ENCODE data around the gene UBTD2.
"Not testable (repeated sequence)": the region's sequence is repeated elsewhere in the genome, so short reads cannot be mapped to it uniquely, and the experiment has no call there.

The UBTD2 gene

GRCh38 chr5:172291837-172292236 lies 8.3 kb upstream of the UBTD2 start:
- not testable (repeated sequence) for DNase-seq

DNA sequence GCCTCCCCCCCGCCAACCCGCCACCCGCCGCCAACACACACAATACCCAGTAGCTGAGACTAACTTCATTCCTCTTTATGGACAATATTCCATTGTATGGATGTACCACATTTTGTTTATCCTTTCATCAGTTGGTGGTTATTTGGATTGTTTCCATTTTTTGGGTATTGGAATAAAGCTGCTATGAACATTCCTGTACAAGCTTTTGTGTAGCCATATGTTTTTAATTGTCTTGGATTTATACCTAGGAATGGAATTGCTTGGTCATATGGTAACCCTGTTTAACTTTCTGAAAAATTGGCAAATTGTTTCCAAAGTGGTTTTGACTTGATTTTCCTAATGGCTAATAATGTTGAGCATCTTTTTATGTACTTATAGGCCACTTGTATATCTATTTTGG lies 4.9 kb upstream of the UBTD2 start:
- no peak for DNase-seq

DNA sequence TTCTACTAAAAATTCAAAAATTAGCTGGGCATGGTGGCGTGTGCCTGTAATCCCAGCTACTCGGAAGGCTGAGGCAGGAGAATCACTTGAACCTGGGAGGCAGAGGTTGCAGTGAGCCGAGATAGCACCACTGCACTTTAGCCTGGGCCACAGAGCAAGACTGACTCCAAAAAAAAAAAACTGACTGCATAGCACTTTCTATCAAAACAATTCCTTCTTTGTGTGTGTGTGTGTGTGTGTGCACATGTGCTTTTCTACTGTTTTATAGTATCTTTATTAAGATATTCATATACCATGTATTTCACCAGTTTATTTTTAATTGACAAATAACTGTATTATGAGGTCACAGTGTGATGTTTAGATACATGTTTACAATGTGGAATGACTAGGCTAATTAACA lies 3.6 kb upstream of the UBTD2 start:
- not testable (repeated sequence) for DNase-seq

- DNase-seq = no peak
Measured at GRCh38 chr5:172285226-172286143, 1.9 kb upstream of the UBTD2 start.

- no peak for DNase-seq
Measured at GRCh38 chr5:172284611-172284980, 1.0 kb upstream of the UBTD2 start.

GRCh38 chr5:172283862-172284610 lies 472 bp upstream of the UBTD2 start:
- peak; percentile 34 to 92 for DNase-seq

GRCh38 chr5:172282272-172283019 lies 1.1 kb downstream of the UBTD2 start:
- DNase-seq = no peak

GRCh38 chr5:172281346-172281745 lies 2.2 kb downstream of the UBTD2 start:
- DNase-seq = no peak

DNA sequence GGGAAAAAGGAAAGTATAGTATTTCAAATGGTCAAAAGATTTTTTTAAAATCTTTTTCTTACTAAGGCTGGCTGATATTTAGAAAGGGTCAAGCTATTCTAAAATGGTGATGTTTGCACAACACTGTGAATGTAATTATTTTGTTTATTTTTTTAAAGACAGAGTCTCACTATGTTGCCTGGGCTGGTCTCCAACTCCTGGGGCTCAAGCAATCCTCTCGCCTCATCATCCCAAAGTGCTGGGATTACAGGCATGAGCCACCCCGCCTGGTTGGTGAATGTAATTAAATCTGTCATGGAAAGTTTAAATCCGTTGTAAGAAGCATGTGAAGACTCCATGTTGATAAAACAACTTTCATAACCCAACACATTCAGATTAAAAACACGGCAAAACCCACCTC lies 2.6 kb downstream of the UBTD2 start:
- DNase-seq = no peak

DNA sequence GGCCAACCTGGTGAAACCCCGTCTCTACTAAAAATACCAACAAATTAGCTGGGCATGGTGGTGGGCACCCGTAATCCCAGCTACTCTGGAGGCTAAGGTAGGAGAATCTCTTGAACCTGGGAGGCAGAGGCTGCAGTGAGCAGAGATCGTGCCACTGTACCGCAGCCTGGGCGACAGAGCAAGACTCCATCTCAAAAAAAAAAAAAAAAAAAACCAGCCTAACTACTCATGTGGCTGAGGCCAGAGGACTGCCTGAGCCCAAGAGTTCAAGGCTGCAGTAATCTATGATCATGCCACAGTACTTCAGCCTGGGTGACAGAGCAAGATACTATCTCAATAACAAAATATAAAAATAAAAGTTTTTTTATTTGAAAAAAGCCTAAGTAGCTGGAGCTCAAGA lies 3.2 kb downstream of the UBTD2 start:
- no peak for DNase-seq

DNA sequence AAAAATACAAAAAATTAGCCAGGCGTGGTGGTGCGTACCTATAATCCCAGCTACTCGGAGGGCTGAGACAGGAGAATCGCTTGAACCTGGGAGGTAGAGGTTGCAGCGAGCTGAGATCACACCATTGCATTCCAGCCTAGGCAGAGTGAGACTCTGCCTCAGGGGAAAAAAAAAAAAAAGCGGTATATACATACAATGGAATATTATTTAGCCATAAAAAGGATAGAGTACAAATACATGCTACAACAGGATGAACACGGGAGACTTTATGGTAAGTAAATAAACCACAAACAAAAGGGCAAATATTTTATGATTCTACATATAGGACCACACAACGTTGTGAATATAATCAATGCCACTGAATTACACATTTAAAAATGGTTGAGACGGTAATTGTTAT lies 5.2 kb downstream of the UBTD2 start:
- no peak for DNase-seq

- DNase-seq = no peak
Measured at GRCh38 chr5:172276214-172276613, 7.3 kb downstream of the UBTD2 start.

DNA sequence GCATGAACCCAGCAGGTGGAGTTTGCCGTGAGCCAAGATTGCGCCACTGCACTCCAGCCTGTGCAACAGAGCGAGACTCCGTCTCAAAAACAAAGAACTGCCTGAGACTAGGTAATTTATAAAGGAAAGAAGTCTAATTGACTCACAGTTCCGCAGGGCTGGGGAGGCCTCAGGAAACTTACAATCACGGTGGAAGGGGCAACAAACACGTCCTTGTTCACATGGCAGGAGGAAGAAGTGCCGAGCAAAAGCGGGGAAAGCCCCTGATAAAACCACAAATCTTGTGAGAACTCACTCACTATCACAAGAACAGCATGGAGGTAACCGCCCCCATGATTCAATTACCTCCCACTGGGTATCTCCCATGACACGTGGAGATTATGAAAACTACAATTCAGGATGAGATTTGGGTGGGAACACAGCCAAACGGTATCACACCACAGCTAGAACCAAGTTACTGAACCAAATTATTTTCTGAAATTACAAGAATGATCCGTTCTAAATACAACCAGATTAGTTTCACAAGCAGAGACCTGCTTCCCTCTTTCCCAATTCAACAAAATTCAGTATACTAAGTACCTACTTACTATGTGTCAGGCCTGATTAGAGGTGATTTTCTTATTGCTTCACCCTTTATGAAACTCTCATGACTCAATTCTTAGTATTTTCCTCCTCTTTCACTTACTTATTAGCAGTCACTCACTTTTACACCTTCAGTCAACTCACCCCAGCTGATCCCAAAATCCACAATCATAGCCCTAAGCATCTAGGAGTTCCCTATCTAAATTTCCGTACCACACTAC lies 8.4 kb downstream of the UBTD2 start:
- no peak for DNase-seq

DNA sequence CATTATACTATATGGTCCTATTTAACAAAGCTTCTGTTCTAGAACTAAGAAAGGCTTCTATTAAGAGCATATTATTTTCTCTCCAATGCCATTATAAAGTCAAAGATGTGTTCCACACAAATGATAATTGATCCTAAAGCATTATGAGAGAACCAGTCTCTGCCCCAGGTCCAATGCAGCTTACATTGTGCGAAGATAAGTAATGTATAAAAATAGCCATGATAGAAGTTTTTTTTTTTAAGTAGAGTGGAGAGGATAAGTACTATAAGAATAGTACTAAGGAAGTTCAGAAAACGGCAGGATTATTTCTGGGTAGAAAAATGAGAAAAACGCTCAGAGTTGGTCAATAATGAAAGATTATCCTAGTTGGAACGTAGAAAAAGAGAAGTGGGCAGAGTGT lies 15.6 kb downstream of the UBTD2 start:
- no peak for DNase-seq

- DNase-seq = no peak
Measured at GRCh38 chr5:172266676-172267092, 16.9 kb downstream of the UBTD2 start.

- DNase-seq = no peak
Measured at GRCh38 chr5:172266071-172266675, 17.4 kb downstream of the UBTD2 start.

- DNase-seq = no peak
Measured at GRCh38 chr5:172264815-172265395, 18.7 kb downstream of the UBTD2 start.

DNA sequence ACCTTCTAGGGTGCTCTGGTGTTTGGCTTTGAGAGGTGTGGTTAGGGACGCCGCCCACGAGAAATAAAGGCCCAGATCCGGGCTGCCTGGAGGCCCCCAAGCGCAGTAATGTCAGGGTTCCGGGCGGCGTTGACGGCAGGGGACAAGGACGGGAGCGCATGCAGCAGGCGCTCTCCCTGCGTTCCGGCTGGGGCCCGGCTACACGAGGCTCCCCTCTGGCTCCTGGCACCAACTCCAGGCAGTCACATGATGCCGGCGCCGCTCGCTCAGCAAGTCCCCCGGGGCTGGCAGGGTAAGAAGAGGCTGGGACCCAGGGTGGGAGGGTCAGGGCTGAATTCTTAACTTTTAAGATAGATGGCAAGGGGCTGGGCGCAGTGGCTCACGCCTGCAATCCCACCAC lies 28.1 kb downstream of the UBTD2 start:
- DNase-seq = no peak

GRCh38 chr5:172252501-172252900 lies 31.1 kb downstream of the UBTD2 start:
- DNase-seq = no peak

DNA sequence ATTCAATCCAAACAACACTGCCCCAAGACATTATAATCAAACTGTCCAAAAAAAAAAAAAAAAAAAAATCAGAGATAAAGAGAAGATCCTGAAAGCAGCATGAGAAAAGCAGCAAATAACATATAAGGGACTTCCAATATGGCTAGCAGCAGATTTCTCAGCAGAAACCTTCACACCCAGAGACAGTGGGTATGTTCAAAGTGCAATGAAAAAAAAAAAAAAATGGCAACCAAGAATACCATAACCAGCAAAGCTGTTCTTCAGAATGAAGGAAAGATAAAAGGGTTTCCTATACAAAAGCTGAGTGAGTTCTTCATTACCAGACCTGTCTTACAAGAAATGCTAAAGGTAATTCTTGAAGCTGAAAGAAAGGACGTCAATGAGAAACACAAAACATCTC lies 32.1 kb downstream of the UBTD2 start:
- DNase-seq = no peak

GRCh38 chr5:172248637-172249036 lies 34.9 kb downstream of the UBTD2 start:
- no peak for DNase-seq

DNA sequence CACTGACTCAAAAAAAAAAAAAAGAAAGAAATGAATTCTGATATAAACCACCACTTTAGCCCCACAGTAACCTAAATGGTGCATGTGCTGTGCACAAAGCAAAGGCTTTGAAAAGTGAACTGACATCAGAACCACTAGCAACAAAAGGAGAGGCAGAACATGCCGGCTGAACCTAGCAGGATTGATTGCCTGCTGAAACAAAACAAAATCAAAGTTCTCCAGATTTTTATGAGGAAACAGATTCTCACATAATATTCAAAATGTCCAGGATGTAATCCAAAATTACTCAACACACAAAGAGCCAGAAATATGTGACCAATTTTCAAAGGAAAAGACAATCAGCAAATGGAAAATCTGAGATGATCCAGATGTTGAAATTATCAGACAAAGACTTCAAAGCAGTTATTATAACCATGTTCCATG lies 37.9 kb downstream of the UBTD2 start:
- DNase-seq = no peak
